HepG2 (cell line): ENCODE results near the gene DDX4. TPM values are rescaled to one million over a fixed set of nuclear protein-coding genes. Genes with fewer than 3 reads are reported as not detected.

Experiments used
- ATAC-seq: fragments of 200-7000 bp; cut with Tn5 transposase; 3 replicates; pipeline ENCODE4 v1.9.1; 2020; ENCODE audit warnings: mild to moderate bottlenecking, moderate library complexity
- BruUV-seq: library from RNA; stranded (reverse); fragments of 400-500 nt; replicated peaks from 2 replicates; lab custom pipeline; 2021; lab: Mats Ljungman, UMichigan
- CTCF ChIA-PET: fragments of 300-600 bp; formaldehyde crosslinking; extraction: SDS; loops from one replicate; lab custom pipeline; 2021; ENCODE audit warnings: low total read pairs, inconsistent platforms, low intra/inter-chr PET ratio; lab: Yijun Ruan, JAX
- POLR2A ChIA-PET: fragments of 350-600 bp; sonication (Branson Sonifier 250); formaldehyde crosslinking; loops from one replicate; lab custom pipeline; 2020; ENCODE audit warnings: antibody characterized with exemption, inconsistent platforms; lab: Yijun Ruan, JAX
- DNase-seq: peaks from one replicate; pipeline ENCODE4 v3.0.0-alpha.2; 2015; ENCODE audit warnings: low spot score
- FAIRE-seq: peaks from 3 replicates; lab custom pipeline; 2011; peaks lifted over from hg19 to GRCh38; lab: Jason Lieb, UNC
- H2AFZ ChIP-seq: one replicate; pipeline ENCODE4 v1.6.1; 2011; ENCODE audit warnings: low read length, inconsistent platforms
- H3K27ac ChIP-seq: fragments of 300-600 bp; 3 replicates; pipeline ENCODE4 v1.8.0; 2011; ENCODE audit warnings: mixed run types, mild to moderate bottlenecking, mixed read lengths, low read length, inconsistent platforms; ENCODE audit not compliant: insufficient read depth; ENCODE audit errors: extremely low read length
- H3K27me3 ChIP-seq, 2 experiments: fragments of 200-600 bp in 1 of 2; 2 replicates in 1 of 2; 3 replicates in 1 of 2; pipeline versions ENCODE4 v1.6.0 to v1.8.0; 2011; ENCODE audit warnings: low read length in 2 of 2, mild to moderate bottlenecking in 2 of 2, moderate library complexity in 2 of 2, inconsistent platforms in 1 of 2; ENCODE audit not compliant: insufficient read depth in 2 of 2, control insufficient read depth in 1 of 2
- H3K36me3 ChIP-seq, 2 experiments: fragments of 200-600 bp in 1 of 2; replicated peaks in 1 of 2; 2 replicates in 1 of 2; 3 replicates in 1 of 2; pipeline versions ENCODE4 v1.5.1 to v1.8.0; 2011; ENCODE audit warnings: low read length in 2 of 2, inconsistent platforms in 1 of 2; ENCODE audit not compliant: insufficient read depth in 2 of 2, control insufficient read depth in 1 of 2
- H3K4me1 ChIP-seq: 2 replicates; pipeline ENCODE4 v1.5.1; 2012; ENCODE audit warnings: low read length, inconsistent platforms; ENCODE audit not compliant: insufficient read depth
- H3K4me2 ChIP-seq: 2 replicates; pipeline ENCODE4 v1.6.0; 2011; ENCODE audit warnings: low read depth, low read length, inconsistent platforms
- H3K4me3 ChIP-seq, 3 experiments: fragments of 200-600 bp in 1 of 3; sonication (generic), shearing (Covaris generic) in 1 of 3; replicated peaks in 1 of 3; 2 replicates each; pipeline ENCODE4 v1.5.1; 2011 to 2016; ENCODE audit warnings: low read length in 3 of 3, inconsistent platforms in 2 of 3, low read depth in 2 of 3, mild to moderate bottlenecking in 2 of 3, control low read depth in 1 of 3, mixed read lengths in 1 of 3; ENCODE audit not compliant: insufficient read depth in 1 of 3
- H3K79me2 ChIP-seq: one replicate; pipeline ENCODE4 v1.6.1; 2011; ENCODE audit warnings: low read length, inconsistent platforms; ENCODE audit not compliant: insufficient read depth
- H3K9ac ChIP-seq: 2 replicates; pipeline ENCODE4 v1.6.0; 2011; ENCODE audit warnings: mild to moderate bottlenecking, low read depth, low read length, inconsistent platforms; ENCODE audit not compliant: insufficient read depth
- H3K9me3 ChIP-seq: 2 replicates; pipeline ENCODE4 v1.5.1; 2012; ENCODE audit warnings: mild to moderate bottlenecking, low read length
- H4K20me1 ChIP-seq: 2 replicates; pipeline ENCODE4 v1.6.0; 2011; ENCODE audit warnings: inconsistent platforms, mild to moderate bottlenecking, low read length, moderate library complexity; ENCODE audit not compliant: insufficient read depth
- CEBPB ChIP-seq: IDR thresholded peaks from 2 replicates; pipeline ENCODE4 v1.6.1; 2011; ENCODE audit warnings: low read depth, low read length, improper control_type of control experiment, borderline replicate concordance
- MEF2D ChIP-seq: sonication (generic); formaldehyde crosslinking; IDR thresholded peaks from 2 replicates; pipeline ENCODE4 v1.5.1; 2020; ENCODE audit warnings: mild to moderate bottlenecking, missing genetic modification reagents
- SYNCRIP ChIP-seq: fragments of 200-400 bp; formaldehyde crosslinking; IDR thresholded peaks from 2 replicates; pipeline ENCODE4 v1.6.1; 2018; ENCODE audit warnings: mild to moderate bottlenecking, low read depth, low read length; ENCODE audit not compliant: insufficient read depth
- ZNF253 ChIP-seq: sonication (generic); formaldehyde crosslinking; IDR thresholded peaks from 2 replicates; pipeline ENCODE4 v1.8.0; 2022; ENCODE audit warnings: mild to moderate bottlenecking, missing genetic modification reagents, borderline replicate concordance
- ZNF761 ChIP-seq: sonication (generic); formaldehyde crosslinking; conservative IDR thresholded peaks from 2 replicates; pipeline ENCODE4 v1.4.0; 2020; ENCODE audit warnings: mild to moderate bottlenecking, missing genetic modification reagents
- WGBS: methylation state at CpG from one replicate; pipeline ENCODE4 v1.1.6; 2017; ENCODE audit warnings: low lambda C conversion rate; 5-methylcytosine and 5-hydroxymethylcytosine counted together
- in situ Hi-C: cut with HindIII; loops from 2 replicates; pipeline ENCODE4 v1.10.0; 2017; ENCODE audit warnings: low pct_unique_long_range_greater_than_20kb; ENCODE audit not compliant: extremely low pct_ligation_motif_present
- intact Hi-C: fragments of 100-400 bp; cut with micrococcal nuclease; formaldehyde crosslinking; loops from one replicate; pipeline ENCODE4 v1.10.0; 2022; ENCODE audit not compliant: unreplicated experiment
- polyA plus RNA-seq, 8 experiments: library from polyadenylated mRNA; depleted of rRNA in 3 of 8; stranded (reverse) in 7 of 8; unstranded in 1 of 8; fragments of >200 nt; fragmentation: Illumina TruSeq in 4 of 8; extraction: Trizol in 4 of 8; gene quantifications; 2 replicates each; pipeline versions ENCODE4 v1.2.1 to v1.2.3, GENCODE V29; 2011 to 2016; ENCODE audit warnings: low read depth in 4 of 8, missing spikeins in 1 of 8, mixed read lengths in 1 of 8; ENCODE audit not compliant: insufficient read depth in 1 of 8
- total RNA-seq, 5 experiments: library from RNA; depleted of rRNA; stranded (reverse); fragments of >200 nt; fragmentation: Illumina TruSeq; extraction: Trizol; gene quantifications; 2 replicates each; pipeline ENCODE4 v1.2.3, GENCODE V29; 2016; ENCODE audit warnings: low read depth in 1 of 5
- TF ChIP-seq, protein P1 (sequence below): sonication (generic); formaldehyde crosslinking; IDR thresholded peaks from 2 replicates; pipeline ENCODE4 v1.5.0; 2020; ENCODE audit warnings: mild to moderate bottlenecking, missing genetic modification reagents, borderline replicate concordance

Gene DDX4
- total and polyA plus RNA-seq, 2 of the 13 experiments (the other 11 are each of a cell fraction or from before 2014, with no cell fraction given), result 0.05 TPM; not detected in 1

DNA sequence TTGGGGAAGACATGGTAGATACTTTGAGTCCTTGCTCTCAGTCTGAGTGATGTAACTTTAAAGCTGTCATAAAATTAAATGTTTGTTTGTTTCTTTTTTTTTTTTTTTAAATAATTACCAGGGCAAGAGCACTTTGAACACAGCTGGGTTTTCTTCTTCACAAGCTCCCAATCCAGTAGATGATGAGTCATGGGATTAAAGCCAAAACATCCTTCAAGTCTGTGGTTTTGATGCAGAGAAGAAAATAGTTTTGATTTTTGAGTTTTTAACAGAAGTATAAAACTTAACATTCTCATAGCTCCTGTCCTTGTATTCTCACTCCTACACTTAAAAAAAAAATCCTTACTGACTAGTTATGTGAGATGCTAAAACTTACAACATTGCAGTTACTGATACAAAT lies 78.5 kb downstream of the DDX4 start (continued):
- TF ChIP-seq, protein P1, sequence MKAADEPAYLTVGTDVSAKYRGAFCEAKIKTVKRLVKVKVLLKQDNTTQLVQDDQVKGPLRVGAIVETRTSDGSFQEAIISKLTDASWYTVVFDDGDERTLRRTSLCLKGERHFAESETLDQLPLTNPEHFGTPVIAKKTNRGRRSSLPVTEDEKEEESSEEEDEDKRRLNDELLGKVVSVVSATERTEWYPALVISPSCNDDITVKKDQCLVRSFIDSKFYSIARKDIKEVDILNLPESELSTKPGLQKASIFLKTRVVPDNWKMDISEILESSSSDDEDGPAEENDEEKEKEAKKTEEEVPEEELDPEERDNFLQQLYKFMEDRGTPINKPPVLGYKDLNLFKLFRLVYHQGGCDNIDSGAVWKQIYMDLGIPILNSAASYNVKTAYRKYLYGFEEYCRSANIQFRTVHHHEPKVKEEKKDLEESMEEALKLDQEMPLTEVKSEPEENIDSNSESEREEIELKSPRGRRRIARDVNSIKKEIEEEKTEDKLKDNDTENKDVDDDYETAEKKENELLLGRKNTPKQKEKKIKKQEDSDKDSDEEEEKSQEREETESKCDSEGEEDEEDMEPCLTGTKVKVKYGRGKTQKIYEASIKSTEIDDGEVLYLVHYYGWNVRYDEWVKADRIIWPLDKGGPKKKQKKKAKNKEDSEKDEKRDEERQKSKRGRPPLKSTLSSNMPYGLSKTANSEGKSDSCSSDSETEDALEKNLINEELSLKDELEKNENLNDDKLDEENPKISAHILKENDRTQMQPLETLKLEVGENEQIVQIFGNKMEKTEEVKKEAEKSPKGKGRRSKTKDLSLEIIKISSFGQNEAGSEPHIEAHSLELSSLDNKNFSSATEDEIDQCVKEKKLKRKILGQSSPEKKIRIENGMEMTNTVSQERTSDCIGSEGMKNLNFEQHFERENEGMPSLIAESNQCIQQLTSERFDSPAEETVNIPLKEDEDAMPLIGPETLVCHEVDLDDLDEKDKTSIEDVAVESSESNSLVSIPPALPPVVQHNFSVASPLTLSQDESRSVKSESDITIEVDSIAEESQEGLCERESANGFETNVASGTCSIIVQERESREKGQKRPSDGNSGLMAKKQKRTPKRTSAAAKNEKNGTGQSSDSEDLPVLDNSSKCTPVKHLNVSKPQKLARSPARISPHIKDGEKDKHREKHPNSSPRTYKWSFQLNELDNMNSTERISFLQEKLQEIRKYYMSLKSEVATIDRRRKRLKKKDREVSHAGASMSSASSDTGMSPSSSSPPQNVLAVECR (CRISPR knock-in tag), result no peak
- no peak for TF ChIP-seq ZNF253 (CRISPR knock-in tag)
- TF ChIP-seq MEF2D, result no peak
- no peak for TF ChIP-seq ZNF761 (CRISPR knock-in tag)

DNA sequence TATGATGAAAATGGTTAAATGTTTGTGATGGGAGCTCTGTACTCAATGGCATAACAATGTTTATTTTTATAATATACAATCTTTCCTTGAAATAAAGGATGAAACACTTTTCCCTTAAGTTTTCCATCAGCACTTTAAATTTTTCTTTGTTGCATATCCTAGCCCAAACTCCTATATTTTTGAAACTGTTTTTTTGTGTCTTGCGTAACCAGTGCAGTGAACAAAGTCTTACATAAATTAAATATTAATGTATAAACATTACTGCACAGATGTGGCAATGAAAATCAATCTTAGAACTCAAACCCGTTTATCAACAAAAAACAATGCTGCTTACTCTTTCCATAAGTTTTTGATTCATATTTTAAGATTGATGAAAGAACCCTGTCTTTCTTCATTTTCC lies 79.2 kb downstream of the DDX4 start:
- POLR2A ChIA-PET, result no interaction called here
- no TSS peak for BruUV-seq
- Histone ChIP-seq H3K9ac (no peak overlapping the region), H3K36me3 (no peaks in the 10 kb centered on the region), H4K20me1 (no peaks in the 10 kb centered on the region)
- 45% methylated on average over 2 of the region's 2 CpGs for WGBS
- peak; percentile 30; the same call in 1 of the 2 replicates for TF ChIP-seq CEBPB
- no peak for TF ChIP-seq SYNCRIP
- TF ChIP-seq, all 625 proteins: peak for 1
- Histone ChIP-seq H3K27me3 (no peaks in the 10 kb centered on the region), H3K4me1 (no peaks in the 10 kb centered on the region), H3K4me2 (no peak overlapping the region), H3K79me2 (no peaks in the 10 kb centered on the region), H2AFZ (no peak overlapping the region), H3K9me3 (no peaks in the 10 kb centered on the region), H3K4me3 (no peak overlapping the region), H3K27ac (no peak overlapping the region)
- in situ Hi-C loops, result no loop called here
- intact Hi-C loops, result no loop called here
- no peak for DNase-seq
- FAIRE-seq, result no peak
- CTCF ChIA-PET, result no interaction called here
- ATAC-seq, result no peak
